K562 (cell line): ENCODE measurements around the gene ZSWIM4. TPM values are rescaled to one million over a fixed set of nuclear protein-coding genes. Genes with fewer than 3 reads are reported as not detected.

ENCODE experiments used
- ARID3B ChIP-seq: fragments of 250-450 bp; sonication (Bioruptor Pico); IDR thresholded peaks from 2 replicates; pipeline ENCODE4 v1.4.0; 2020; ENCODE audit warnings: borderline replicate concordance
- CHD7 ChIP-seq: fragments of 200-600 bp; sonication (generic); IDR thresholded peaks from one replicate; pipeline ENCODE4 v1.6.1; 2012; ENCODE audit warnings: mild to moderate bottlenecking, low read depth, low read length, inconsistent platforms
- GMEB1 ChIP-seq: fragments of 250-450 bp; sonication (Bioruptor Pico); IDR thresholded peaks from 2 replicates; pipeline ENCODE4 v1.4.0; 2020; ENCODE audit warnings: mild to moderate bottlenecking
- HNRNPUL1 ChIP-seq: fragments of 200-400 bp; formaldehyde crosslinking; IDR thresholded peaks from 2 replicates; pipeline ENCODE4 v1.6.1; 2017; ENCODE audit warnings: low read length
- NFIC ChIP-seq: fragments of 450-650 bp; IDR thresholded peaks from 2 replicates; pipeline ENCODE4 v1.6.1; 2017; ENCODE audit warnings: mild to moderate bottlenecking, inconsistent platforms
- SMC3 ChIP-seq: conservative IDR thresholded peaks from 2 replicates; pipeline ENCODE4 v1.6.1; 2011; ENCODE audit warnings: low read depth, low read length, improper control_type of control experiment; ENCODE audit not compliant: insufficient read depth
- TCF7L2 ChIP-seq: fragments of 150-350 bp; IDR thresholded peaks from 2 replicates; pipeline ENCODE4 v1.6.1; 2016; ENCODE audit warnings: low read depth, mild to moderate bottlenecking, low read length, moderate library complexity
- ZNF263 ChIP-seq: sonication (generic); formaldehyde crosslinking; IDR thresholded peaks from 2 replicates; pipeline ENCODE4 v1.8.0; 2022; ENCODE audit warnings: mild to moderate bottlenecking, missing genetic modification reagents, borderline replicate concordance
- polyA plus RNA-seq, 8 experiments: library from polyadenylated mRNA; depleted of rRNA in 4 of 8; stranded (reverse) in 5 of 8; unstranded in 3 of 8; fragments of >200 nt; fragmentation: Nextera tagmentation in 2 of 8; fragmentation: Illumina TruSeq in 1 of 8; extraction: Ambion mirVana in 2 of 8; extraction: Trizol in 1 of 8; gene quantifications; 2 replicates each; pipeline versions ENCODE4 v1.2.1 to v1.2.3, GENCODE V29; 2011 to 2014; ENCODE audit warnings: inconsistent platforms in 1 of 8, missing spikeins in 1 of 8
- total RNA-seq, 7 experiments: library from RNA; depleted of rRNA in 6 of 7; stranded (reverse); fragments of >200 nt in 6 of 7; fragmentation: Illumina TruSeq in 2 of 7; extraction: Trizol in 2 of 7; gene quantifications; 2 replicates each; pipeline versions ENCODE4 v1.2.1 to v1.2.3, GENCODE V29; 2011 to 2021; ENCODE audit warnings: low replicate concordance in 1 of 7

Gene ZSWIM4
- total and polyA plus RNA-seq, 9 of the 15 experiments (the other 6 are each of a cell fraction or from before 2014, with no cell fraction given), result 0.25 to 3.7 (median 0.79) TPM; not detected in 2

DNA sequence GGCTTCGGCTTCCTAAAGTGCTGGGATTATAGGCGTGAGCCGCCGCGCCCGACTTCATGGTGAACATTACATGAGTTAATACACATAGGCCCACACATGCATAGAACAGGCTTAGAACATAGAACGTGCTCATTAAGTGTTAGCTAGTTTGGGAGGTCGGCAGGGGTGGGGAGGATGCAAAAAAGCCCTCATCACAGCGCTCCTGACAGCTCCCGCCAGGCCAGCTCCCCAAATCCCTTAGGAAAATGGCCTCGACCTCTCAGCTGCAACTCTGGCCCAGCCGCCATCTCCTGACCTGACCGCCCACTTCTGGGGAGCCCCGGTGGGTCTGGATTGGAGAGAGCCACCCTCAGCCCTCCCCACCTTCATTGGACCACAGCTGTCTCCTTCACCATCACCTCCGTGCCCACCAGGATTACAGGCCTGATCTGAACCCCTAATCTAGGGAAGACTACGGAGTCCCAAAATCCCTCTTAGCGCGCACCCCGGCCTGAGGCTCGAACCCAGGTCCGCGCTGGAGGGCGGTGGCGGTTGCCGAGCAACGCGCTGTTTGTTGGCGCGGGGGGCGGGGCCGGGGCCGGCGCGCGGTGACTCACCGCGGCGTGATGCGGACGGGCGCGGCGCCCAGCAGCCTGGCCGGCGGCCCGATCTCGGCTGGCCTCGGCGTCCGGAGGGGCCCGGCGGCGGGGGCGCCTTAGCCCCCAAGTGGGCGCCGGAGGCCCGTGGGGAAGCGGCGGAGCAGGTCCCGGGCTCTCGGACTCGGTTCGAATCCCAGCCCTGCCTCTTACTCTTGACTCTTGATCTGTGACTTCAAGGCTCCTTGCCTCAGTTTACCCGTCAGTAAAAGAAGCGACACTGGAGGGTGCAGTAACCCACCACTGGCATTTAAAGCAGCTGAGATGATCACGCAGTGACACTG is 55.0 kb downstream of the ZSWIM4 start (continued):
- TF ChIP-seq CHD7 (no peak), GMEB1 (CRISPR knock-in tag) (peak; percentile 80), TCF7L2 (no peak), SMC3 (no peak), ARID3B (no peak), HNRNPUL1 (no peak), ZNF263 (CRISPR knock-in tag) (no peak), NFIC (peak; percentile 41)
